Measurements from ENCODE around the gene SYNDIG1.

Gene SYNDIG1

DNA sequence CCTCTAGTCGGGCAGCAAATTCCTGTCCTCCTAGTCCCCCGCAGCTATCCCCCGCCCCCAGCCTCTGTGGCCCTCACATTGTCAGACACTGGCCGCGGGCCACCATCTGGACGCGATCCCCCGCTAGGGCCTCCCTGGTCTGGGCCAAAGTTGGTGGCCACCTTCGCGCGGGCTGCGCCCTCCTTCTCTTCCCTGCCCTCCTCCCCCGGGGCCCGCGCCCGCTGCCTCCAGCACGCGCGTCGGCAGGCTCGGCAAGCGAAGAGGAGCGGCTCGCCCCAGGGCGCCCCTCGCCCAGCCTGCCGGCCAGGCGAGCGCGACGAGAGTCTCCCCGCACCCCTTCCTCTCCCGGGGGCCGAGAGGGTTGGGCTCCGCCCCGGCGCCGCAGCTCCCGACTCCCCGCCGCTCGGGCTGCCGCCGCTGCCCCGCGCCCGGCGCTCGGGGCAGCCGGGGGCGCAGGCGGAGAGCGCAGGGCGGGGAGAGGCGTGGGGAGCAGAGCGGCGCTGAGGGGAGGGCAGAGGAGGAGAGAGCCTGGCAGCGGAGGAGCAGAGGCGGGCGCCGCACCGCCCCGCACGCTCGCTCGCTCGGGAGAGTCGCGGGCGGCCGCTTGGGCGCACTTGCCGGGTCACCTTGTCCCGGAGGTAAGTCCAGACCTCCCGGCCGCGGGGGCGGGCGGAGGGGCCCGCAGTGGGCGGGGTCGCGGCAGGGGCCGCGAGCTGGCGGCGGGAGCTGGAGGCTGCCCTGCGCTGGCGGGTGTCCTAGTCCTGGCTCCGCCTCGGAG lies at the start of gene SYNDIG1:
Gene SYNDIG1, plus strand, starts transcription at position 514 of the 778 bp plus-strand sequence. CDS start 73,469 bp downstream, outside the sequence.
- DNase-seq: peak; percentile 44

DNA sequence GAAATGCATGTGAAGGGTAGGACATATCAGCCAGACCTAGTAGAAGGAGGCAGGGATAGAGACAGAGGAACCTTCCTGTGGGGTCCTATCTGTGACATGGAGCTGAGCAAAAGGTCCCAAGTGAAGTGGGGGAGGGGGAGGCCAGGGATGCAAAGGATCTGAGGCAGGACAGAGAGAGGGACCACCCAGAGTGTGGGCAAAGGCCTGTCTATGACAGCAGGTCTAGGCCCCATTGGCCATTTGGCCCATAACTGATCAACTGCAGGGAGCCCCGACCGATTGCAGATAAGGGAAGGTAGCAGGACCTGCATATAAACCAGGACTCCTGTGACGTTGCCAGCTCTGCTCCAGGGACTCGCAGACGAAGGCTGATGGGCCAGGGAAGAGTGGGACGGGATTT lies 49.6 kb upstream of the SYNDIG1 start:
- no peak for DNase-seq

DNA sequence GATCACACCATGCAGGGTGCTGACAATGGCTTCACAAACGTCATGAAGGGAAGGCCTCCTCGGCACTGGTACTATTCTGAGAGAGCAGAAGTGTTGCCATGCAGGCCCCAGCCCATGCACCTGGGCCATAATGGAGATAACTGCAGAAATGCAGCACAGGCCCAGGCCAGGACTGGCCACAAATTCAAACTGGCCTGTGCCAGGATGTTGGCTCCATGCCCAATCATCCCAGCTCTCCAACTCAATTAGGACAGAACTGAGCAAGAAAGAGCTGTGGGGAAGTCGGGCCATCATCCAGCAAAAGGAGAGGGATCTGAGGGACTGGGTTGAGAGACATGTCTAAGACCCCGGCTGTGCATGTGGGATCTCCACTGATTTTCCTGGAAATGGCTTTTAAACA lies 48.9 kb upstream of the SYNDIG1 start:
- no peak for DNase-seq

DNA sequence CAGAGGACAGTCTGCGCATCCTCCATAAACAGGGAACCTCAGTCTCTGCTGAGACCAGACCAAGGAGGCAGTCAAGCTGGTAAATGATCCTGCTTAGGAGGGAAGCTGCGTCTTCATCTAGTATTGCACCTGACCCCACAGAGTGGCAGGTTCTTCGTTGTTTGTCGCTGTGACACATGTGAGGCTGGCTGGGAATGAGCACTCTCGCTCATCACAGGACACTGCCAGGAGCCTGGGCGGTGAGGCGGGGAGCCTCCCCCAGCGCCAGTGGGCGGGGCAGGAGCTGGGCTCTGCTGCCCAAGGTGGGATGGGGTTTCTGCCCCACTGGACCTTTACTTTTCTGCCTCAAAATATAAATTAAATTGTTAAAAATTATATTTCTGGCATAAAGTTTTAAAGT lies 48.4 kb upstream of the SYNDIG1 start:
- DNase-seq: no peak

DNA sequence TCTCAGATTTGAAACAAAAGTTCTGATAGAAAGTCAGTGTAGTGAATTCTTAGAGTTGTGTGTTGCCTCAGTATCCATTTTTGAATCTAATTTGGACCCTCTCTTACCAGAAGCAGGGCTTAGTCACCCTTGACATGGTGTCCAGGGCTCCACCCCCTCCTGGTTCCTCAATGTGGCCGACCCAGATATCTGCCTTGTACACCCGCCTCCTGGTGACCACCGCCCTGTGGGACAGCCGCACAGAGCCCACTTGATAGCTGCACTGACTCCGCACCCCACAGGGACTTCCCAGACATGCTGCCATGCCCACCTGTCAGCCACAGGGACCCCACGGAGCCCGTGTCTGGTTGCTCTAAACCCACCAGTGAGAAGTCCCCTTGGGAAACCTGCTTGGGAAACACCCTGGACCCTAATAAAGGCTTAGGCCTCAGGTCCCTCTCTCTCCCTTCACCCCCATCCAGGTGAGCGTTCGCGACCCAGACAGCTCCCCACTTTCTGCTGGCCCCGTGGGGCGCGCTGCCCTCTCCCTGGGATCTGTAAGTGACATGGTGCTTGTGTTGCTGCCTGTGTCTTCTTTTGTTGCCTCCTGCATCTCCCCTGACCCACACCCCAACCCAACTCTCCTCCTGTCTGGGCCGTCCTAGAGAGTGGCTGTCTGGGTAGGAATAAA lies 47.2 kb upstream of the SYNDIG1 start:
- DNase-seq: no peak

DNA sequence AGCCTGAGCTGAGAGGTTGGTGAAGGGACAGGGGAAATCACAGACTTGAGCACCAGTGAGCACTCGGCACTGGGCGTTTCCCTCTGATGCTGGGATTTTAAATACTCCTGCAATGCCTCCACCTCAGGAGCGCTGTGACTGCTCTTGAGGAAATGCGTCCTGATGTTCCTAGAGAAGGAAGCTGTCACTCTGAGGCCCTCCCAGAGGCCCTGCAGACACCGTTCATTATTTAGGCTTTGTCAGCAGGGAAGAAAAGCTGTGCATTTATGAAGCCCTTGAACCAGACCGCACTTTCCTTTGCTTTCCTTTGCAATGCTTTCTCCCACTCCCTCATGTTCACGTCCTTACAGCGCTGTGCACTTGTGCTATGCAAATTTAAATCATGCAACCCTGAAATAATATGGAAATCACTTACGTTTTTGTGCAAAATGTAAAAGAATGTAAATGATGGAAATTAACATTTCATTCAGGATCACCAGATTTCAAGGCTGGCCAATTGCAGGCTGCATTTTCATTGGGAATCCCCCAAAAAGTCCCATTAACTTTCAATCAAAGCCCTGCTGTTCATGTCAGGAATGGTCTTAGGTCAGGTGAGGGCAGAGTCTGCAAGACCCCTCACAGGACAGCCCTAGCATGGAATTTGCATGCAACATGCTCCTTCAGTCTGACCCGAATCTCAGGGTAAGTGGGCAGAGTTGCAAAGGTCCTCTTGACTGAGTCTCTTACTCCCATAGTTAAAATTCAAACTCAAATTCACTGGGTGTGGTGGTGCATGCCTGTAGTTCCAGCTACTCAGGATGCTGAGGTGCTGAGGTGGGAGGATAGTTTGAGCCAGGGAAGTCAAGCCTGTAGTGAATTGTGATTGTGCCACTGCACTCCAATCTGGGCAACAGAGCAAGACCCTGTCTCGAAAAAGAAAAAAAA lies 45.8 kb upstream of the SYNDIG1 start:
- DNase-seq: no peak

DNA sequence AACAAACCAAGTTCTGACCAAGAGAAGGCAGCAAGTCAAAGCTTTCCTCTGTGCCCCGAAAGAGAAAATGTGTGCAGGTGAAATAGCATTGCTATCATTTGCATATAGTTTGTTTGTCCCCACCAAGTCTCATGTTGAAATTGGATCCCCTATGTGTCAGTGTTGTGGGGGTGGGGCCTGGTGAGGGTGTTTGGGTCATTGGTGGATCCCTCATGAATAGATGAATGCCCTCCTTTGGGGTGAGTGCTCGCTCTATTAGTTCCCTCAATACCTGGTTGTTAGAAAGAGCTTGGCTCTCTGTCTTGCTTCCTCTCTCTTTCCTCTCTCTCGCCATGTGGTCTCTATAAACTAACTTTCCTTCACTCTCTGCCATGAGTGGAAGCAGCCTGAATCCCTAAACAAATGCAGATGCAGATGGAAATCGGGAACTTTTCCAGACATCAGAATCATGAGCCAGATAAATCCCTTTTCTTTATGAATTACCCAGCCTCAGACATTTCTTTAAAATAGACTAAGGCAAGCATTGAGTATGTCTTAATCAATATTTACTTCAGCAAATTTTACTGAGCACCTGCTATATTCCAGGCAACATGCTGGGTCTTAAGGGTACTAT lies 43.8 kb upstream of the SYNDIG1 start:
- DNase-seq: no peak

DNA sequence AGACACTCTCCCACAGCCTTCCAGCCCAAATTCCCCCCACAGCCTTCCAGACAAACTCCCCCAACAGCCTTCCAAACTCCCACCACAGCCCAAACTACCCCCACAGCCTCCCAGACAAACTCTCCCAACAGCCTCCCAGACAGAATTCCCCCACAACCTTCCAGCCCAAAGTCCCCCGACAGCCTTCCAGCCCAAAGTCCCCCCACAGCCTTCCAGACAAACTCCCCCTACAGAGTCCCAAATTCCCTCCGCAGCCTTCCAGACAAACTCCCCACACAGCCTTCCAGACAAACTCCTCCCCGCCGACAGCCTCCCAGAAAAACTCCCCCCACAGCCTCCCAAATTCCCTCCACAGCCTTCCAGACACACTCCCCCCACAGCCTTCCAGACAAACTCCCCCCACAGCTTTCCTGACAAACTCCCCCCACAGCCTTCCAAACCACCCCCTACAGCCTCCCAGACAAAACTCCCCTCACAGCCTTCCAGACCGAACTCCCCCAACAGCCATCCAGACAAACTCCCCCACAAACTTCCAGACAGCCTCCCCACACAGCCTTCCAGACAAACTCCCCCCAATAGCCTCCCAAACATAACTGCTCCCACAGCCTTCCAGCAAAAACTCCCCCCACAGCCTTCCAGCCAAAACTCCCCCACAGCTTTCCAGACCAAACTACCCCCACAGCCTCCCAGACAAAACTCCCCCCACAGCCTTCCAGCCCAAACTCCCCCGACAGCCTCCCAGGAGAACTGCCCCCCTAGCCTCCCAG lies 38.0 kb upstream of the SYNDIG1 start:
- no peak for DNase-seq

DNA sequence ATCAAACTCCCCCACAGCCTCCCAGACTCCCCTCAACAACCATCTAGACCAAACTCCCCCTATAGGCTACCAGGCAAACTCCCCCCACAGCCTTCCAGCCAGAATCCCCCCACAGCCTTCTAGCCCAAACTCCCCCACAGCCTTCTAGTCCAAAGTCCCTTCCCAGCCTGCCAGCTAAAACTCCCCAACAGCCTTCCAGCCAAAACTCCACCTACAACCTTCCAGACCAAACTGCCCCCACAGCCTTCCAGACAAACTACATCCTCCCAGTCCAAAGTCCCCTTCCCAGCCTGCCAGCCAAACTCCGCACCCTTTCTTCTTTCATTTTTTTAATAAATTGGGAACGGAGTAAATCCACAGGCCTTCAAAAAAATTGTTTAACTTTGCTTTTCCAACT lies 37.4 kb upstream of the SYNDIG1 start:
- DNase-seq: no peak

DNA sequence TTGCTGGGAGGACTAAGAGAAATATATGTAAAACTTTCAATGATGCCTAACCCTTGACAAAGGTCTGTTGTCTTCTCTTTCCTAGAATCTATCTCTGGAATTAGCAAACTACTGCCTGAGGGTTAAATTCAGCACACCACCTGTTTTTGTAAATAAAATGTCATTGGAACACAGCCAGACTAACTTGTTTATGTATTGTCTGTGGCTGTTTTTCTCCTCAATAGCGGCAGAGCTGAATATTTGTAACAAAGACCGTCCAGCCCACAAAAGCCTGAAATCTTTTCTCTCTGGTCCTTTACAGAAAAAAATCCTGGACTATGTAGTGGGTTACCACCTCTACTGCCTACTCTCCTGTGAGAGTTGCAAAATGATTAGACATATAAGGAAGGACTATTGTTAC lies 33.3 kb upstream of the SYNDIG1 start:
- peak; percentile 64 for DNase-seq

DNA sequence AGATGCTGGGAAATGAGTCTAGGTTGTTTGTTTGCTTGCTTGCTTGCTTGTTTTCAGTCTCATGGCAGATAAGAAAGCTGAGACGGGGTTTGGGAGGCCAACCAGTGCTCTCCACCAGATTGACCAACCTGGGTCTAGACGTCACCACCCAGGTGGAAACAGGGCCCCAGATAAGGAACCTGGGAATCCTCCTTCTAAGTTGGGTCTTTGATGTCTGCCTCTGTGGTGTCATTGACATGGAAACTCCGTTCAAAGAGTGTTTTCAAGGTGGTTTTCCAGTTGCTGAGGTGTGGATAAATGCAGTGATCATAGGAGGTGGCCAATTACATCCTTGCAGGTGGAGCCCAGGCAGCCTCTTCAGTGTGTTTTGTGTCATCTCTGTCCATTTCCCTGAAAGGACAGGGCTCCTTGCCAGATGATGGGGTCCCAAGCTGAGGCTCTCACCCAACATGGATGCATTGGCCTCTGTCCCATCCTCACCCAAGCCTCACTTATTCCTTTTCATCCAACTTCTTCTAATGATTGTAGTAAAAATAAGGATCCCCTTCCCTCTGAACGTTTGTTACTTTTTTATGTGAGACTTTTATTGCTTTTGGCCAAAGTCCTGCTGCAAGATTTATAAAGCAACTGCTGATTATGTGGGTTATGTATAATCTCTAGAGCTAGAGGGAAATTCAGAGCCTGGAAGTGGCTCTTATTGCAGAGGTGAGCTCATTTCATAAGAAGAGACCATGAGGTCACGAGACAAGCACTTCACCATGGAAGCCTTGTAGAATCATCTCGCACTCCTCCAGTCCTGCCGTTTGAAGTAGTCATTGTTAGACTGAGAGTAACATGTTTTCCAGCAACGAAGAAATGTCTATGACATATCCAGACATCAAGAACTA lies 32.0 kb upstream of the SYNDIG1 start:
- DNase-seq: no peak

DNA sequence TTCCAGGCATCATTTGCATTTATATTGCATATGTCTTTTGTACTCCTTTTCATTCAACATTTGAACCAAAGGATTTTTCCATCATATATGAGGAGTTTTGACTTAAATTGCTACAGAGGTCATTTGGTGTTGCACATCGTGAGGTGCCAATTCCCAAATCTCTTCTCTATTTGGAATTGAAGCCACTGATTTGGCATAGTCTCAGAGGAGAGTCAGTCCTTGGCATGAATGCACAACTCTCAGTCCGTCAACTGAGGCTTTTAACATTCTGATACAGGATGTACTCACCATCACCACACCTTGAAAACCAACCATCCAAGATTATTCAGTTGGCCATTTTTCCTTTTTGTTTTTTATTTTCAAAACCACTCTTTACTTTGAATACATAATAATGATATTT lies 31.1 kb upstream of the SYNDIG1 start:
- DNase-seq: no peak

DNA sequence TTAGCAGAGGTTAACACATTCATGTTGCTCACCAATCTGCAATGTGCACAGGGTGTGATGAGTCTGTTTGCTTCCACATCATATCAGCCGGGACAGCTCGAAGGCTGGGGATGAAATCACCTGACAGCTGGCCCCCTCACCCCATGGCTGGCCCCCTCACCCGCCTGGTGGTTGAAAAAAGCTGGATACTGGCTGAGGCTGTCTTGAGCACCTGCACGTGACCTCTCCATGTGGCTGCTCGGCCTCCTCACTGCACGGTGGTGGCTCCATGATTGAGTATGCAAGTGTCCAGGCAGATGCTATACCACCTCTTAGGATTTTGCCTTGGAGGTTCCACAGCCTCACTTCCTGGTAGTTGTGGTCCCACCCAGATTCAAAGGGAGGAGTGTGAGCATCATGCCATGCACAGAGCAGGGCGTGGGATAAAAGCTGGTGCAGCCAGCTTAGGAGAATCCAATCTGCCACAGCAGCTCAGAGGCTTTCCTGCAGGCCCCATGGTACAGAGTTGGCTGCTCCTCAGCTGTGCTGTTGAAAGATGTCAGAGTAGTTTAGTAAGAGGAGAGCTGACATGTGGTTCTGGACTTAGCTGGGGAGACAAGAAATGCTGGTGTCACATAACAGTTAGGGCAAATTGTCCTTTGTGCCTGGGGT lies 29.6 kb upstream of the SYNDIG1 start:
- DNase-seq: no peak

DNA sequence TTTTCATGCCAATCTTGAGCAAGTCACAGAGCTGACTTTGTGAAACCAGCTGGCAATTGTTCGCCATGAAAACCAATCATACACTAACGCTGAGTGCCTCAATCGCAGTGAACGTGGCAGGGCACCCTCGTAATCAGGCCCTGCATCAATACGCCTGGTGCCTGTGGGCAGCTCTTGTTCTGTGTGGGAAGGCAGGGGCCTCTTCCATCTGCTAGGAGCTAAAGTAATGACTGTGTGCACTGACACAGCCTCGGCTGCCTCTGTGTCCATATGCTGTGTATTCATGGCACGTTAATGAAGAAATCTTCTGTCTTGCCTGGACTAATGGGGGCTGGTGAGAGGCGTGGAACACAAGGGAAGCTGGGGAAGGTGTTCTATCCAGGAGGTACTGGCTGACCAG lies 27.8 kb upstream of the SYNDIG1 start:
- no peak for DNase-seq

DNA sequence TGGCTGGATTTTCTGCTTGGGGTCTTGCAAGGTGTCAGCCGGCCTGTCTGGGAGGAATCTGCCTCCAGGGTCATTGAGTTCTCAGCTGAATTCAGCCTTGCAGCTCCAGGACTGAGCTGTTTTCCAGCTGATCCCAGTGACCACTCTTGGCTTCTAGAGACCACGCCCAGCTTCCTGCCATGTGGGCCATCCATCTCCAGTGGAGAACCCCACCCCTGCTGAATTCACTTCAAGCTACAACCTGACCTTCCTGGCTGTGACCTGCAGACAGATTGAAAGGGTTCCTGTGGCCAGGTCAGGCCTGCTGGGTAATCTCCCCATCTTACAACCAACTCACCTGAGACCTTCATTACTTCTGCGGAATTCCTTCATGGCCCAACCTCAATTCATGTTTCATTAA lies 26.5 kb upstream of the SYNDIG1 start:
- no peak for DNase-seq

DNA sequence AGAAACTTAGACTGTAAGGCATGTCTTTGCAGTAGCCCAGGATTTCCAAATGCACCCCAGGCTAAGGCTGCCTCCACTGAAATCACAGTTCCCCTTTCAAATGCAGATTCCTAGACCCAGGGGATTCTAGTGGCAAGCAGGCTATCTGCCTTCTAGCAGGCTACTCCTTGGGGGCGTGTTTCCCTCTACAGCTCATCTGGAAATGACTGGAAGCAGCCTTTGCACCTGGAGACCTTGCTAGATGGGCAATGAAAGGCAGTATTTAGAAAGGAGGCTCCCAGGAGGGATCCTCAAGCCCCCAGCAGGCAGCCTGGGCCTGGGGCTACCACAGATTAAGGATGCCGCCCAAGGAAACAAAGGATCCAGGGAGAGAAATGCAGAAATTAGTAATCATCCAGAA lies 26.0 kb upstream of the SYNDIG1 start:
- DNase-seq: no peak

DNA sequence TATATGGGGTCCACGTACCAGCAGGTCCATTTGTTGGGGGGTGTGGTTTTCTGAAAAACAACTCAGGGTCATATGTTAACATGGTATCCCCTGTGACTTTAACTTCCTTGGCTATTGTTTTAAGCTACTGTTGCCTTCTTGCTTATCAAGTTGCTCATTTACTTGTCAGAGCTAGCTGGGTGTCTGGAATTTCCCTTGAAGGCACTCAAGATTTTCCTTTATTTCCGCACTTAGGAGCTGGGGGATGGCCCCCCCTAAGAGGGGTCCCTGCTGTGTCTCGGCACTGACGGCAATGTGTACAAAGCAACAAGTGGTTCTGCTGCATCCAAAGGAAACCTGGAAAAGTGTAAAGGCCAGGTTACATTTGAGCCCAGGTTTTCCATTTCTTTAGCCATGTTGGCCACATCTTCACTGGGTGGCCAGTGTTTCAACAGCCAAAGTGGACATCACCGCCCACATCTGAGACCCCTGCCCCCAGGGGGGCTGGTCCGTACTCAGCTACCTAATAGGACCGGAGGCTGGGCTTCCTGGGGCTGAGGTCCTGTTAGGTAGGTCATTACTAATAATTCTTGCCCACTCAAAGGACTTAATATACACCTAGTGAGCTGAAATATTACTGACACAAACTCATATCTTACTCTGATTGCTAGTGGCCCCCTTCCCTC lies 24.8 kb upstream of the SYNDIG1 start:
- no peak for DNase-seq

DNA sequence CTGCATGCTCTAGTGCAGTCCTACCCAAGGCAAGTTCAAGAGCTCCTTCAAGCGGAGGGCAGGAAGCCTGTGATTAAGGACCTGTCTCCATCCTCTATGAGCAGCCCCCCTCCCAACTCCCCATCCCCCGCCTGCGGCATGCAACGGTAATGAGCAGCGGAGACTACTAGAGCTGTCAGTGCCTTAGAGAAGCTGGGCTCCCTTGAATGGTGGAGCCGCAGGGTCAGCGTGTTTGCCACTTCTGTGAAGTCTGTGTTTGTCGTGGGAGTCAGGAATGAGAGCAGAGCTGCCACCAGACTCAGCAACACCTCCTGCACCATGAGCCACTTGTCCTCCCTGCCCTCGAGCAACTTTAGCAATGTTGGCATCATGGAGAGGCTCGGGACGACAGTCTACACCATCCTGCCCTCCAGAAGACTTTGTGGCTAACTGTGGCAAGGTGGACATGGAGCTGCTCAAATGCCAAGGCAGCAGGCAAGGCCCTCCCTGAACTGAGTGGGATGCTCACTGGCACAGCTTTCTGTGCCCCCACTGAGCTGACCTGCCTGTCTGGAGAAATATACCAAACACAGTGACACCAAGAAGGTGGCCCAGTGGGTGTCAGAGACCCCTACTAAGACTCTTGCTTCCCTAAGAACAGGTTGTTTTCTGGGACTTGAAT lies 23.8 kb upstream of the SYNDIG1 start:
- no peak for DNase-seq

DNA sequence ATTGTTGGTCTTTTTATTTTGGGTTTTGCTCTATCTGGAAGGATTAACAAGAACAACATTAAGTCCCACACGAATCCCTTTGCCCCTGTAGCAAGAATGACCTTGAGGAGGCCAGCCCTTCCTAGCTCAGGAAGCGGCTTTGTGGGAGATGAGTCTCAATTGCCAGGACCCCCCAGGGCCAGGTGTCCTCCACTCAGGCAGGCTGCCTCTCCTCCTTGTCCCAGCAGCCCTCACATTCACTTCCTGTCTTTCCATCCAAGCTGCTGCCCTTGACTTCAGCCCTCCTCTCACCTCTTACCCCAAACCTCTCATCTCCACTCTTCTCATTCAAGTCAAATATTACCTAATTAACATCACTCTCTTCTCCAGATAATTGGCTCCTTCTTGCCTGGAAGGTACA lies 22.6 kb upstream of the SYNDIG1 start:
- DNase-seq: no peak

DNA sequence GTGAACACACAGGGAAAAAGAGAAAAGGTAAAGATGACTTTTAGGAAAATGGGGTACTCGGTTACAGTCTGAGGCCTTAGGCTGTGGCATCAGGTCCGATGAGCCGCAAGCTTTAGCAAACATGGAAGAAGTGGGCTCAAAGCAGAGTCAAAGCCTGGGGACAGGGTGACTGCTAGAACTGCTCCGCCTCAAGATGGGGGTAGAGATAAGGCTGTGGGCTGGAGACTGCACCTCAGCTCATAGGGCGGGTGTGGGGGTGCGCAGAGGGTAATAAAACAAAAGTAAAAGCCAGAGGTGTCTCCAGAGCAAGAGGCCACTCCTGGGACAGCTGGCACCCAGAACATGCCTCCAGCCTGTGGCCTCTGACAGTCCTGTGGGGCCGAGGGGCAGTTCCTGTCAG lies 21.3 kb upstream of the SYNDIG1 start:
- DNase-seq: no peak

Data from NCI-H1105 treated with DMSO at 0.1 percent for 48 hours (cell line).